Memory B cell (primary cell): ENCODE results near the gene IVD.
A peak's percentile ranks its signal among the peaks of the same experiment; 100 is the strongest.

Experiments
- ATAC-seq: fragments of 150-1000 bp; cut with Tn5 transposase; 2 replicates; pipeline ENCODE4 v1.10.0; 2021; ENCODE audit warnings: low read depth, mild to moderate bottlenecking, moderate library complexity
- DNase-seq, 2 donors: peaks; one replicate each; pipeline ENCODE4 v3.0.0; 2022; ENCODE audit warnings: low spot score in 2 of 2
- H3K27ac Mint-ChIP-seq: one replicate; pipeline ENCODE4 v1.8.0; 2022; ENCODE audit warnings: mild to moderate bottlenecking, moderate library complexity, mixed read lengths
- H3K27me3 Mint-ChIP-seq: one replicate; pipeline ENCODE4 v1.8.0; 2022; ENCODE audit warnings: mixed read lengths
- H3K36me3 Mint-ChIP-seq: one replicate; pipeline ENCODE4 v1.8.0; 2022; ENCODE audit warnings: mild to moderate bottlenecking, mixed read lengths
- H3K4me1 Mint-ChIP-seq: one replicate; pipeline ENCODE4 v1.8.0; 2022; ENCODE audit warnings: mixed read lengths
- H3K4me3 Mint-ChIP-seq: one replicate; pipeline ENCODE4 v1.8.0; 2022; ENCODE audit warnings: mild to moderate bottlenecking, moderate library complexity, mixed read lengths
- H3K9me3 Mint-ChIP-seq: one replicate; pipeline ENCODE4 v1.8.0; 2022; ENCODE audit warnings: mixed read lengths

IVD gene

GRCh38 chr15:40388941-40389823, 16.4 kb upstream of the IVD start:
- H3K4me1 Mint-ChIP-seq, result no peaks in the 10 kb centered on the region

GRCh38 chr15:40389824-40390595, 15.6 kb upstream of the IVD start:
- H3K27ac Mint-ChIP-seq, result peak overlapping the region; percentile 12
- H3K4me1 Mint-ChIP-seq, result no peaks in the 10 kb centered on the region
- peaks cover 19% of the 10 kb centered on the region for H3K36me3 Mint-ChIP-seq
- ATAC-seq (no peak), DNase-seq (no peak)
- H3K9me3 Mint-ChIP-seq, result no peaks in the 10 kb centered on the region
- H3K27me3 Mint-ChIP-seq, result no peaks in the 10 kb centered on the region
- no peak overlapping the region for H3K4me3 Mint-ChIP-seq

More at GRCh38 chr15:40388941-40389823, 16.4 kb upstream of the IVD start:
- ATAC-seq (no peak), DNase-seq (no peak)
- no peak overlapping the region for H3K4me3 Mint-ChIP-seq
- no peaks in the 10 kb centered on the region for H3K9me3 Mint-ChIP-seq
- no peaks in the 10 kb centered on the region for H3K27me3 Mint-ChIP-seq
- peak overlapping the region; percentile 12 for H3K27ac Mint-ChIP-seq
- peaks cover 19% of the 10 kb centered on the region for H3K36me3 Mint-ChIP-seq

GRCh38 chr15:40392986-40393948, 12.3 kb upstream of the IVD start:
- Mint-ChIP-seq H3K9me3 (no peaks in the 10 kb centered on the region), H3K4me3 (no peak overlapping the region), H3K4me1 (peaks cover 3% of the 10 kb centered on the region), H3K27me3 (no peaks in the 10 kb centered on the region), H3K36me3 (peaks cover 12% of the 10 kb centered on the region), H3K27ac (no peak overlapping the region)
- no peak for DNase-seq
- no peak for ATAC-seq

GRCh38 chr15:40397688-40398412, 7.7 kb upstream of the IVD start:
- no peaks in the 10 kb centered on the region for H3K27me3 Mint-ChIP-seq
- H3K36me3 Mint-ChIP-seq, result peaks cover 6% of the 10 kb centered on the region
- peak overlapping the region; percentile 19 for H3K4me3 Mint-ChIP-seq
- DNase-seq (no peak), ATAC-seq (no peak)
- peaks cover 11% of the 10 kb centered on the region for H3K4me1 Mint-ChIP-seq
- H3K9me3 Mint-ChIP-seq, result no peaks in the 10 kb centered on the region
- H3K27ac Mint-ChIP-seq, result no peak overlapping the region

GRCh38 chr15:40398413-40398873, 7.2 kb upstream of the IVD start:
- H3K9me3 Mint-ChIP-seq, result no peaks in the 10 kb centered on the region
- H3K4me1 Mint-ChIP-seq, result peaks cover 11% of the 10 kb centered on the region
- no peak overlapping the region for H3K27ac Mint-ChIP-seq
- no peaks in the 10 kb centered on the region for H3K27me3 Mint-ChIP-seq
- H3K36me3 Mint-ChIP-seq, result peaks cover 3% of the 10 kb centered on the region
- DNase-seq (no peak), ATAC-seq (peak; percentile 95)
- peak overlapping the region; percentile 71 for H3K4me3 Mint-ChIP-seq

GRCh38 chr15:40399370-40399769, 6.2 kb upstream of the IVD start:
- Mint-ChIP-seq H3K27ac (no peak overlapping the region), H3K27me3 (no peaks in the 10 kb centered on the region), H3K9me3 (no peaks in the 10 kb centered on the region), H3K4me3 (no peak overlapping the region), H3K36me3 (no peaks in the 10 kb centered on the region), H3K4me1 (peaks cover 11% of the 10 kb centered on the region)
- ATAC-seq (no peak), DNase-seq (no peak)

DNA sequence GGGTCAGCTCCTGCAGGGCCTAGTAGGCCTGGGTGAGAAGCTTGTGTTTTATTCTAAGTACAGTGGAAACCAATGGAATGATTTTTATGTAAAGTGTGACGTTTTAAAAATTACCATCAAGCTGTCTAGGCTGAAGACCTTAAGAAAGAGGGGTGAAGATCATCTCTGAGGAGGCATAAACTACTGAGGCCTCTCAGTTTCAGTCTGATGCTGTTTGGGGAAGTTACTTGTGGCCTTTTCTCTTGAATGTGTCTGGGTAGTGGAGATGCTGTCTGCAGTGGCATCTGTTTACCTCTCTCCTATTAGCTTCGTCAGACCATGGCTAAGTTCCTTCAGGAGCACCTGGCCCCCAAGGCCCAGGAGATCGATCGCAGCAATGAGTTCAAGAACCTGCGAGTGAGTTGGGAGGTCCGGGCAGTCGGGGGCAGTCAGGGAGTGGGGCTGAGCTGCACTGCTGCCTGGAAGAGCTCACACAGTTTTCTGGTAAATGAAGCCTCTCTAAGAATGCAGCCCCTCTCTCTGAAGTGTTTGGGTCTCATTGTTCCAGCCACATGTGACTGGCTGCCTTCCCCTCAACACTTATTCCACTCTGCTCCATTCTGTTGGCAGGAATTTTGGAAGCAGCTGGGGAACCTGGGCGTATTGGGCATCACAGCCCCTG, 1.9 kb downstream of the IVD start:
- peak; percentile 25 to 29 for DNase-seq
- H3K4me1 Mint-ChIP-seq, result peaks cover 21% of the 10 kb centered on the region
- H3K36me3 Mint-ChIP-seq, result peaks cover 18% of the 10 kb centered on the region
- H3K27ac Mint-ChIP-seq, result peak overlapping the region; percentile 22
- no peaks in the 10 kb centered on the region for H3K9me3 Mint-ChIP-seq
- peak; percentile 68 for ATAC-seq
- peak overlapping the region; percentile 72 for H3K4me3 Mint-ChIP-seq
- no peaks in the 10 kb centered on the region for H3K27me3 Mint-ChIP-seq

DNA sequence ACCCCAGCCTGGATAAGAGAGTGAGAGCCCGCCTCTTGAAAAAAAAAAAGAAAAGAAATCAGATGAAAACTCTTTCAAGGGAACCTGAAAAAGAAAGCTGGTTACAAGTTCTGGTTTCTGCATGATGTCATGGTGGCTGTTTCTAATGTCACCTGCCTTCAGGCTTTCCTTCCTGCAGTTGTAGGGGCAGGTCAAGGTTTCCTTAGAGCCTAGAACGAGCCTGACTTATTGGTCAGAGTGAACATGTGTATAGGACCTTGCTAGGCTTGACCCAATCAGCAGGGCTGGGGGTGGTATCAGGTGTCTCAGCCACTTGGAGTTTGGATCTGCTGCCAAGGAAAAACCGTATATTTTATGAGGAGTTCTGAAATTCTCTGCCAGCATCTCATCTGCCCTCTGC, 3.8 kb downstream of the IVD start:
- DNase-seq, result no peak
- ATAC-seq, result no peak
- Mint-ChIP-seq H3K4me1 (peaks cover 21% of the 10 kb centered on the region), H3K36me3 (peaks cover 21% of the 10 kb centered on the region), H3K4me3 (no peak overlapping the region), H3K9me3 (no peaks in the 10 kb centered on the region), H3K27me3 (no peaks in the 10 kb centered on the region), H3K27ac (no peak overlapping the region)

DNA sequence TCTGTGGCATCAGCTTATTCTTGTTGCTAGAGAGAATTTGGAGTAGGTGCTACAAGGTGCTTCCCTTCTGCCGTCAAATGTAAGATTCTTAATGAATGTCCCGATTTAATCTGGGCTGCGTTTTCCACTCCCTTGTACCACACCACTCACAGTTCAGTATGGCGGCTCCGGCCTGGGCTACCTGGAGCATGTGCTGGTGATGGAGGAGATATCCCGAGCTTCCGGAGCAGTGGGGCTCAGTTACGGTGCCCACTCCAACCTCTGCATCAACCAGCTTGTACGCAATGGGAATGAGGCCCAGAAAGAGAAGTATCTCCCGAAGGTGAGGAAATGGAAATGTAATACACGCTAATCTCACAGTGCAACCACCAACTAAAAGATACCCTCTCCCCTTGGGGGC, 4.9 kb downstream of the IVD start:
- Mint-ChIP-seq H3K9me3 (no peaks in the 10 kb centered on the region), H3K27ac (no peak overlapping the region), H3K36me3 (peaks cover 29% of the 10 kb centered on the region), H3K27me3 (no peaks in the 10 kb centered on the region), H3K4me3 (no peak overlapping the region), H3K4me1 (peaks cover 16% of the 10 kb centered on the region)
- DNase-seq (no peak), ATAC-seq (no peak)

- peaks cover 32% of the 10 kb centered on the region for H3K36me3 Mint-ChIP-seq
- H3K27me3 Mint-ChIP-seq, result no peaks in the 10 kb centered on the region
- H3K4me3 Mint-ChIP-seq, result no peak overlapping the region
- no peak overlapping the region for H3K27ac Mint-ChIP-seq
- no peaks in the 10 kb centered on the region for H3K9me3 Mint-ChIP-seq
- DNase-seq (no peak), ATAC-seq (no peak)
- peaks cover 7% of the 10 kb centered on the region for H3K4me1 Mint-ChIP-seq
Measured at GRCh38 chr15:40412095-40412759, 6.6 kb downstream of the IVD start.

DNA sequence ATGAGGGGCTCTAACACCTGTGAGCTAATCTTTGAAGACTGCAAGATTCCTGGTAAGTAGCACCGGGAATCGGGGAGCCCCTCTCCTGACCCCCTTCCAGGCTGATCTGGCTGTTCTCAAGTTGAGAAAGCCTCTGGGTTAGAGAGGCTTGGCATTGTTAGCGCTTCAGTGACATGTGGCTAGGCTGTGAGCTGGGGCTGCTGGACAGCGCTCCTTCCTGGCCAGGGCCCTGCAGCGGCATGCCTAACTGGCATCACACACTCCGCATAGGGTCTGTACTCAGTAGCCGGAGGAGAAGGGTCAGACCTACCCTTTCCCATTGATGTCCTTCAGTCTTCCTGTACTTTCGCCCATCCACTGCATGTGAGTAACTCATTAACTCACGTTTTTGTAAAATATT, 7.4 kb downstream of the IVD start:
- Mint-ChIP-seq H3K4me1 (no peaks in the 10 kb centered on the region), H3K36me3 (peaks cover 34% of the 10 kb centered on the region), H3K4me3 (no peak overlapping the region), H3K9me3 (no peaks in the 10 kb centered on the region), H3K27ac (no peak overlapping the region), H3K27me3 (no peaks in the 10 kb centered on the region)
- ATAC-seq, result no peak
- DNase-seq, result no peak

- Mint-ChIP-seq H3K4me1 (no peaks in the 10 kb centered on the region), H3K27me3 (no peaks in the 10 kb centered on the region), H3K9me3 (no peaks in the 10 kb centered on the region), H3K4me3 (no peak overlapping the region), H3K27ac (no peak overlapping the region), H3K36me3 (peaks cover 34% of the 10 kb centered on the region)
- DNase-seq (no peak), ATAC-seq (no peak)
Measured at GRCh38 chr15:40414816-40415215, 9.2 kb downstream of the IVD start.
